HG02852 (cell line): ENCODE measurements around the gene LRRC8C.

Source experiments
- ATAC-seq: cut with Tn5 transposase; IDR thresholded peaks from one replicate; pipeline ENCODE4 v1.9.1; 2021; ENCODE audit warnings: mild to moderate bottlenecking, moderate library complexity; ENCODE audit not compliant: unreplicated experiment

LRRC8C gene

GRCh38 chr1:89727517-89728312 lies 94.8 kb downstream of the LRRC8C start:
- ATAC-seq = no peak

GRCh38 chr1:89728381-89728780 lies 95.5 kb downstream of the LRRC8C start:
- ATAC-seq = no peak

- ATAC-seq = no peak
Observed at GRCh38 chr1:89732206-89732605, 99.3 kb downstream of the LRRC8C start.

- no peak for ATAC-seq
Observed at GRCh38 chr1:89732643-89733222, 99.8 kb downstream of the LRRC8C start.

- no peak for ATAC-seq
Observed at GRCh38 chr1:89733748-89734147, 100.8 kb downstream of the LRRC8C start.

GRCh38 chr1:89734442-89734841 lies 101.5 kb downstream of the LRRC8C start:
- no peak for ATAC-seq

GRCh38 chr1:89735479-89735878 lies 102.6 kb downstream of the LRRC8C start:
- ATAC-seq = no peak

- no peak for ATAC-seq
Observed at GRCh38 chr1:89736937-89737733, 104.2 kb downstream of the LRRC8C start.

GRCh38 chr1:89737985-89738510 lies 105.1 kb downstream of the LRRC8C start:
- no peak for ATAC-seq

- peak; percentile 70 for ATAC-seq
Observed at GRCh38 chr1:89739013-89739843, 106.3 kb downstream of the LRRC8C start.

GRCh38 chr1:89739844-89740216 lies 106.9 kb downstream of the LRRC8C start:
- ATAC-seq = no peak

GRCh38 chr1:89743788-89744187 lies 110.9 kb downstream of the LRRC8C start:
- no peak for ATAC-seq

- no peak for ATAC-seq
Observed at GRCh38 chr1:89746424-89747149, 113.7 kb downstream of the LRRC8C start.

GRCh38 chr1:89753761-89754160 lies 120.8 kb downstream of the LRRC8C start:
- ATAC-seq = no peak

- ATAC-seq = no peak
Observed at GRCh38 chr1:89754518-89754917, 121.6 kb downstream of the LRRC8C start.

- no peak for ATAC-seq
Observed at GRCh38 chr1:89755591-89755990, 122.7 kb downstream of the LRRC8C start.

GRCh38 chr1:89757532-89757931 lies 124.6 kb downstream of the LRRC8C start:
- ATAC-seq = peak; percentile 72

GRCh38 chr1:89758156-89758555 lies 125.2 kb downstream of the LRRC8C start:
- ATAC-seq = no peak

- ATAC-seq = no peak
Observed at GRCh38 chr1:89759036-89759435, 126.1 kb downstream of the LRRC8C start.

GRCh38 chr1:89760496-89760895 lies 127.6 kb downstream of the LRRC8C start:
- ATAC-seq = no peak
